T-helper 2 cell treated with Interferon-gamma antibody and Interleukin-4, amounts not matched to agents 100 ng/mL and 5 ng/mL, for 36 hours (primary cell): ENCODE results near the gene SIX1. TPM values are rescaled to one million over a fixed set of nuclear protein-coding genes. Genes with fewer than 3 reads are reported as not detected.

Source experiments
- intact Hi-C: fragments of 100-400 bp; cut with micrococcal nuclease; formaldehyde crosslinking; loops from one replicate; pipeline ENCODE4 v1.15.1; 2023
- total RNA-seq: library from RNA; stranded (reverse); gene quantifications from 2 replicates; pipeline ENCODE4 v1.2.3, GENCODE V29; 2022

The SIX1 gene
- total RNA-seq, 1 donor from 2014 or later, result 0.14 TPM

GRCh38 chr14:60643463-60644314, 5.6 kb downstream of the SIX1 start:
- intact Hi-C loops, result loop anchor here (1.0 to 2.0 kb wide), 2 partner anchors 8 to 13 kb away; no protein-coding TSS in a partner anchor

- intact Hi-C loops, result loop anchor here (1.0 to 2.0 kb wide), 2 partner anchors 8 to 14 kb away; no protein-coding TSS in a partner anchor
Observed at GRCh38 chr14:60643141-60643462, 6.2 kb downstream of the SIX1 start.

GRCh38 chr14:60642270-60643140, 6.8 kb downstream of the SIX1 start:
- intact Hi-C loops, result loop anchor here (1.0 to 2.0 kb wide), 2 partner anchors 9 to 14 kb away; no protein-coding TSS in a partner anchor

DNA sequence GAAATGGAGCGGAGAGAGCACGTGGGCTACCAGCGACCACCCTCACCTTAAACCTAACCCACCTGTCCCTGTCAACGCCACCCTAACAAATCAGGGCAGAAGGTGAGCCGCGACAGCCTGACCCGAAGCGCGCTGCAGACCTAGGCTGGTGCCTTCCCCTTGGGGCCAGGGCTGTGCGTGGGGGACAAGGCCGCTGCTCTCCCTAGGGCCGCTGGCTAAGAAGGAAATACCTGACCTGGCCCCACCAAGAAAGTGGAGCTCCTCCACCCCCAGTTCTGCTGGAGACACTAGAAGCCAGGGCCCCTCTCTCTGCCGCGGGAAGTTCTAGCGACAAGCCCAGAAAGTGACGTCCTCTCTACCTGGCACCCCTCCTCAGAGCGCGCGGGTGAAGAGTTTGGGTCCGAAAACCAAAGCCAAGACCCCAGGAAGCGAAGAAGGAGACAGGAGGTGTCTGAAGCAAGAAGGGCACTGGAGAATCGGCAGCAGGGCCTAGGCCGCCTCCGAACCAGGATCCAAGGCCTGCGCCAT, 7.5 kb downstream of the SIX1 start:
- intact Hi-C loops, result loop anchor here (2.0 kb wide), 1 partner anchor 15 kb away; no protein-coding TSS in a partner anchor

- intact Hi-C loops, result no loop called here
Observed at GRCh38 chr14:60640859-60641741, 8.2 kb downstream of the SIX1 start.

- intact Hi-C loops, result no loop called here
Observed at GRCh38 chr14:60639674-60640073, 9.6 kb downstream of the SIX1 start.

DNA sequence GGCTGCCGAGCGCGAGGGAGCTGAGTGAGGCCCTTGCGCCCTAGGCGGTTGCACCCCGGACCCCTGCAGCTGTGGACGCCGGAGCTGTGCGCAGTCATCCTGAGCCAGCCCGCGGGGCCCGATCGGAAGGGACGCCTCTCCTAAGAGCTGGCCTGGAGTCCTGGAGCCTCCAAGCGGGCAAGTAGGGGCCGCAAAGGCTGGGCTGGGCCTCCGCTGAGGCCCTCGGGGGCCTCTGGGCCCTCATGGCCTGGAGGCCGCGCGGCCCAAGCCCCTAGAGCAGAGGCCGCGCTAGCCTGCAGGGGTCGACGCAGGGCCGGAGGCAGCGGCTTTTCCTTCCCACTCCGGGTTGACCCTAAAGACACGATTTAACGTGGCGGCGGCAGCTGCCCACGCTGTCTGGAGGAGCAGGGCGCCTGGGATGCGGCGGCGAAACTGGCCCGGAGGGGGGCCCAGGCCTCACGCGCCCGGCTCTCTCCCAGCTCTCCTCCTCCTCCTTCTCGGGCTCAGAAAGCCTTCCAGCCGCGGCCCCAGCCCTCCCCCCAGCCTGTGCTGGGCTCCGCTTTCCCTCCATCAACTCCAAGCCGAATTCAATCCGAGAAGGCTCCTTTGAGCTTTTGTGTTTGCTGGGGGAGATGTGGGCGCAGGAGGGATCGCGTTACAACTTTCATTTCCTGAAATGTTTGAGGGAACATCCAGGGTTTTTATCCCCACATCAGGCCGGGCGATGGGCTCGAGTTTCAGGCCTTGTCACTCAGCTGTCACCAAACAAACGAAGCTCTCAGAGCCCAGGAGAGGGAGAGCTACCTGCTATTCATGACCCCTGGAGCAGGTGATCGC, 11.6 kb downstream of the SIX1 start:
- intact Hi-C loops, result no loop called here

GRCh38 chr14:60636879-60637478, 12.3 kb downstream of the SIX1 start:
- intact Hi-C loops, result no loop called here

DNA sequence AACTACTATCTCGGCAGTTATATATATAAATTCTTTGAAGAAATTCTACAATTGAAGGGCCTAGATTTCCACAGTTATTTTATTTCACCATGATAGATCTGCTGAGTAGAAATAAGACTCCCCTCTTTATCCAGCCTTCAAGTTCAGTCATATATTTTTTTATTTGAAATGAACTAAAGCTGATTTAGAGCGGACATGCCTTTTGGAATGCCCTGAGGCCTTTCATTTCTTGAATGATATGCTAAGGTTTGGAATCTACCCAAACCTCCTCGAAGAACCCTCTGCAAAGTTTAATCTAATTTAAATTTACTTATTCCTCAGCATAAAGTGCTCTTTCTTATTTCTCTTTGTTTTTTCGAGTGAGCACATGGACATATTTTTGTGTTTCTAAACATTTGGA, 15.1 kb downstream of the SIX1 start:
- intact Hi-C loops, result loop anchor here (5.0 kb wide), 1 partner anchor 302 kb away; no protein-coding TSS in a partner anchor

DNA sequence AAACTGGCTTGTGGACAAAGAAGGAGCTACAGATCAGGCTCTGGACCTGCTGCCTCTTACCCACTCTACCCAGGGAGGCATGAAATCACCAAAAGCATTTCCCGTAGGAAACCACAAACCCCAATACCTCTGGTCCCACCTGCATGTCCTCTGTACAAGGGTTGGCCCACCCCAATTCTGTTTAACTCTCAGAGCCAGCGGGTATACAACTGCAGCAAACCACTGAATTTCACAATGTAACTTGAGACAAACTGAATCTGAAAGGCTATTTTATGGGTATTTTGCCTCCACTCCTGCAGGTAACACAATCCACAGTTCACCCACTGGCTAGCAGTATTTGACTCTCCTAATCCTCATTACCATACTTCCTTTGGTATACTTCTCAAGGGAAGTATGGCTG, 16.5 kb downstream of the SIX1 start:
- intact Hi-C loops, result loop anchor here (5.0 kb wide), 1 partner anchor 300 kb away; no protein-coding TSS in a partner anchor

GRCh38 chr14:60632257-60632656, 17.0 kb downstream of the SIX1 start:
- intact Hi-C loops, result loop anchor here (5.0 kb wide), 1 partner anchor 300 kb away; no protein-coding TSS in a partner anchor

GRCh38 chr14:60631842-60632241, 17.4 kb downstream of the SIX1 start:
- intact Hi-C loops, result loop anchor here (5.0 kb wide), 1 partner anchor 300 kb away; no protein-coding TSS in a partner anchor

DNA sequence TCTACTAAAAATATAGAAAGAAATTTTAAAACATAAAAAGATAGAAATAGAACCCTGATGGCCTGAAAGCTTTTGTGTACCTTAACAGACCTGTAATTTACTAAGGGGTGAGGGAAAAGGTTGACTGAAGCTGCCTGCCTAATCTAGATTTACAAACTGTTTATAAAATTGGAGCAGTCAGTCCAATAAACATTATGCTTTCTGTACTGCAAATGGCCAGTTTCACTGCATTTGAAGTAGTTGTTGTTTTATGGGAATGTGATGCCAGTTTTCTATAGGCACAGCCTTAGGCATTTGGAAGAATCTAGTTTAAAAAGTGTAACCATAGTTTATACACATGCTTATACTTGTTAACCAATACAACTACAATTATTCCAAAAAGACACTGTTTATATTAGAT, 19.1 kb downstream of the SIX1 start:
- intact Hi-C loops, result loop anchor here (5.0 kb wide), 1 partner anchor 298 kb away; no protein-coding TSS in a partner anchor

DNA sequence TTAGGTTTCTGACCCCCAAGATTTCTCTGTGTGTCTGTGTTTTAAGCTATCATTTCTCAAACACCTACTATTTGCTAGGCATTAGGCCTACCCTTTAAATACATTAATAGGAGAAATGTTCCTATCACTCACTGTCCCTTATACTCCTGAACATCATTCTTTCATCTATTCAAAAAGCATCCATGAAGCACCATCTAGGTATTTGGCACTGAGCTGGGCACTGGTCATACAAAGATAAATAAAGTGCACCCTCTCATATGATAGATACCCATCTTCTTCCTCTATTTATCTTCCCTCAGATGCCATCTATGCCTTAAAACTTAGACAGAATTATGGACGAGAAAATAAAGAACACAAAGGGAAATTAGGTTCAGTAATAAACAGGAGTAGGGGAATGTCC, 20.4 kb downstream of the SIX1 start:
- intact Hi-C loops, result no loop called here

DNA sequence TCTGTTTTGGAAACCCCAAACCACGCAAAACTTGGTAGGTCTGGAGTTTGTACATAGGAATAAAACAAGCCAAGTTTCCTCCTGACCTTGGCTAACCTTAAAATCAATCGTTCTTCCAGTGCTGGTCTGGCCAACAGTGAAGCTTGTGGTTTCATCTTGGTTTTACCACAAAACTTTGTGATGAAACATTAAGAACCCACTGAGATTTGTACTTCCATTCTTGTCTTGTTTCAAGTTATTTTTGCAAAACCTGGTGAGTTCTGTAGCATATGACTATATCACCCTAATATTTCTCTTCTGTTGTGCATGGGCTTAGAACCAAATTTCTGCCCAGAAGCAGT, 26.4 kb downstream of the SIX1 start:
- intact Hi-C loops, result no loop called here

- intact Hi-C loops, result no loop called here
Observed at GRCh38 chr14:60622210-60622916, 26.9 kb downstream of the SIX1 start.

DNA sequence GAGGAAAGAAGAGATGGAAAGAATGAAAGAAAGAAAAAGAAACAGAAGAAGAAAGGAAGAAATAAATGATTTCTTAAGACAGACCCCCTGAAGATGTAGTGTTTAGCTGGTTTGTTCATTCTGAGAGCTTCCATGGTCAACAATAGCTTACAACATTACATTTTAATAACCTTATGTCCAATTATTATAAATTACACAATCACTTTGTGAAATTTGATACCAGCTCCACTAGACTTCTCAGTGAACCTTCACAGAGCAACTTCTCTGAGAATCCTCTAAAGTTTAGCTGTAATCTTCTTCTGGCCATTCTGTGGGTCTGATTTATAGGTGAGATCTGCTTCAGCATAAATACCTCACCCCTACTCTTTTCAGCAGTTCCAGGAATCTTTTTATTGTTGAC, 27.9 kb downstream of the SIX1 start:
- intact Hi-C loops, result no loop called here

DNA sequence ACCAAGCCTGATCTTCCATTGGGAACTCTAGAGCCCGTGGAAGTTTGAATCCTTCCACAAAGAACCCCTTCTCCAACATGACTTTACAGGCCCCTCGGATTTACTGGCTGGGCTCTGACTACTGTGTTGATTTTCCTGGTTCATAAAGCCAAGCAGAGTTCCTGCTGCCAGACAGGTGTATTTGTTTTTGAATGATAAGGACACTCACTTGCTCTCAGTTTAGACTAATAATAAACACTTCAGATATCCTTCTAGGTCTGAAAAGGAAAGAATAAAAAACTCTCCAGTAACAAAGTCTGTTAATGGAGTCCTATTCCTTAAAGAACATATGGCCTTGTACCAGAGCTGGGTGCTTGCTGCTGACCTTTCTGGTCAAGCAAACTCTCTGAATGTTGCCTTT, 31.0 kb downstream of the SIX1 start:
- intact Hi-C loops, result no loop called here
